BLaER1 treated with 17β-estradiol and CSF1 and Interleukin-3, amounts not matched to agents 10 nM and 100 nM (cell line): Measurements from ENCODE around the gene LSAMP.

Experiments used
- H3K27ac ChIP-seq, 11 experiments: shearing (Covaris generic); formaldehyde crosslinking; 2 replicates each; pipeline ENCODE4 v1.8.1; 2022
- H3K27me3 ChIP-seq, 11 experiments: shearing (Covaris generic); formaldehyde crosslinking; 2 replicates each; pipeline ENCODE4 v1.8.1; 2022
- H3K36me3 ChIP-seq, 11 experiments: shearing (Covaris generic); formaldehyde crosslinking; 2 replicates each; pipeline ENCODE4 v1.8.1; 2022
- H3K4me1 ChIP-seq, 10 experiments: shearing (Covaris generic); formaldehyde crosslinking; 2 replicates each; pipeline ENCODE4 v1.8.1; 2022
- H3K4me2 ChIP-seq, 11 experiments: shearing (Covaris generic); formaldehyde crosslinking; 2 replicates each; pipeline ENCODE4 v1.8.1; 2022
- H3K4me3 ChIP-seq, 10 experiments: shearing (Covaris generic); formaldehyde crosslinking; 2 replicates each; pipeline ENCODE4 v1.8.1; 2022
- H3K9ac ChIP-seq, 11 experiments: shearing (Covaris generic); formaldehyde crosslinking; 2 replicates each; pipeline ENCODE4 v1.8.1; 2022
- H3K9me3 ChIP-seq, 11 experiments: shearing (Covaris generic); formaldehyde crosslinking; replicated peaks in 1 of 11; 2 replicates each; pipeline ENCODE4 v1.8.1; 2022
- H4K20me1 ChIP-seq, 11 experiments: shearing (Covaris generic); formaldehyde crosslinking; 2 replicates each; pipeline ENCODE4 v1.8.1; 2022
- Cebpa-rat ChIP-seq, 11 experiments: shearing (Covaris generic); IDR thresholded peaks; 2 replicates each; pipeline ENCODE4 v1.8.1; 2022

Gene LSAMP

GRCh38 chr3:116048991-116049390 lies 396.3 kb downstream of the LSAMP start:
- no peak for TF ChIP-seq Cebpa-rat (IDR thresholded peaks at IDR 0.05)
- H3K36me3 ChIP-seq: no peaks in the 10 kb centered on the region
- no peaks in the 10 kb centered on the region for H3K9me3 ChIP-seq
- H3K27me3 ChIP-seq: no peaks in the 10 kb centered on the region
- H4K20me1 ChIP-seq: no peaks in the 10 kb centered on the region
- no peaks in the 10 kb centered on the region for H3K4me1 ChIP-seq
- no peak overlapping the region for H3K4me3 ChIP-seq
- H3K9ac ChIP-seq: no peak overlapping the region
- H3K27ac ChIP-seq: no peak overlapping the region
- H3K4me2 ChIP-seq: no peak overlapping the region

GRCh38 chr3:116046350-116046749 lies 398.9 kb downstream of the LSAMP start:
- Histone ChIP-seq H3K4me3 (no peak overlapping the region), H3K27me3 (no peaks in the 10 kb centered on the region), H3K4me1 (no peaks in the 10 kb centered on the region), H3K9me3 (no peaks in the 10 kb centered on the region), H3K9ac (no peak overlapping the region), H3K27ac (no peak overlapping the region), H3K4me2 (no peak overlapping the region), H4K20me1 (no peaks in the 10 kb centered on the region), H3K36me3 (no peaks in the 10 kb centered on the region)
- no peak for TF ChIP-seq Cebpa-rat (IDR thresholded peaks at IDR 0.05)

GRCh38 chr3:116045314-116045713 lies 400.0 kb downstream of the LSAMP start:
- H3K4me2 ChIP-seq: no peak overlapping the region
- H3K4me3 ChIP-seq: no peak overlapping the region
- no peaks in the 10 kb centered on the region for H4K20me1 ChIP-seq
- H3K27ac ChIP-seq: no peak overlapping the region
- no peaks in the 10 kb centered on the region for H3K4me1 ChIP-seq
- H3K9me3 ChIP-seq: no peaks in the 10 kb centered on the region
- no peaks in the 10 kb centered on the region for H3K36me3 ChIP-seq
- H3K27me3 ChIP-seq: no peaks in the 10 kb centered on the region
- no peak overlapping the region for H3K9ac ChIP-seq
- no peak for TF ChIP-seq Cebpa-rat (IDR thresholded peaks at IDR 0.05)

GRCh38 chr3:116040152-116040551 lies 405.1 kb downstream of the LSAMP start:
- no peaks in the 10 kb centered on the region for H4K20me1 ChIP-seq
- no peak overlapping the region for H3K4me3 ChIP-seq
- H3K27ac ChIP-seq: no peak overlapping the region
- H3K4me1 ChIP-seq: peaks cover 0 to 17% (median 0%) of the 10 kb centered on the region in 10 experiments; a peak in 4 of 20 replicates
- H3K9me3 ChIP-seq: no peaks in the 10 kb centered on the region
- no peak overlapping the region for H3K9ac ChIP-seq
- H3K36me3 ChIP-seq: no peaks in the 10 kb centered on the region
- H3K27me3 ChIP-seq: no peaks in the 10 kb centered on the region
- no peak overlapping the region for H3K4me2 ChIP-seq
- TF ChIP-seq Cebpa-rat (IDR thresholded peaks at IDR 0.05): no peak

GRCh38 chr3:116039651-116039985 lies 405.7 kb downstream of the LSAMP start:
- Histone ChIP-seq H3K36me3 (no peaks in the 10 kb centered on the region), H3K9me3 (no peaks in the 10 kb centered on the region), H4K20me1 (no peaks in the 10 kb centered on the region), H3K4me2 (0 out of 22 replicates have a peak overlapping the region, but pooled peaks of 1 of the 11 experiments have one; percentile 50), H3K4me1 (peaks cover 0 to 17% (median 0%) of the 10 kb centered on the region in 10 experiments; a peak in 4 of 20 replicates), H3K4me3 (no peak overlapping the region), H3K27me3 (no peaks in the 10 kb centered on the region), H3K9ac (no peak overlapping the region), H3K27ac (peak overlapping the region in 2 of 11 experiments; percentile 40 to 44; a peak in 2 of 22 replicates)
- TF ChIP-seq Cebpa-rat (IDR thresholded peaks at IDR 0.05): no peak

- peak overlapping the region in 2 of 11 experiments; percentile 46 to 50; a peak in 2 of 22 replicates for H3K4me2 ChIP-seq
- TF ChIP-seq Cebpa-rat (IDR thresholded peaks at IDR 0.05): no peak
- H3K27ac ChIP-seq: peak overlapping the region in 2 of 11 experiments; percentile 40 to 44; a peak in 4 of 22 replicates
- no peak overlapping the region for H3K9ac ChIP-seq
- no peak overlapping the region for H3K4me3 ChIP-seq
- H3K9me3 ChIP-seq: no peaks in the 10 kb centered on the region
- H3K36me3 ChIP-seq: no peaks in the 10 kb centered on the region
- H3K4me1 ChIP-seq: peaks cover 0 to 17% (median 0%) of the 10 kb centered on the region in 10 experiments; a peak in 4 of 20 replicates
- no peaks in the 10 kb centered on the region for H3K27me3 ChIP-seq
- H4K20me1 ChIP-seq: no peaks in the 10 kb centered on the region
These were observed 406.2 kb downstream of the LSAMP start for GRCh38 chr3:116038968-116039650.

GRCh38 chr3:116037954-116038911 lies 407.1 kb downstream of the LSAMP start:
- Histone ChIP-seq H4K20me1 (no peaks in the 10 kb centered on the region), H3K27ac (peak overlapping the region in 2 of 11 experiments; percentile 40 to 44; a peak in 4 of 22 replicates), H3K4me3 (no peak overlapping the region), H3K27me3 (no peaks in the 10 kb centered on the region), H3K36me3 (no peaks in the 10 kb centered on the region), H3K9ac (no peak overlapping the region), H3K4me1 (peaks cover 0 to 17% (median 0%) of the 10 kb centered on the region in 10 experiments; a peak in 4 of 20 replicates), H3K9me3 (no peaks in the 10 kb centered on the region), H3K4me2 (peak overlapping the region in 3 of 11 experiments; percentile 11 to 50 (median 46); a peak in 4 of 22 replicates)
- no peak for TF ChIP-seq Cebpa-rat (IDR thresholded peaks at IDR 0.05)

GRCh38 chr3:116035429-116035828 lies 409.9 kb downstream of the LSAMP start:
- no peaks in the 10 kb centered on the region for H3K9me3 ChIP-seq
- H3K27me3 ChIP-seq: no peaks in the 10 kb centered on the region
- H3K27ac ChIP-seq: no peak overlapping the region
- H3K4me1 ChIP-seq: peaks cover 0 to 17% (median 0%) of the 10 kb centered on the region in 10 experiments; a peak in 4 of 20 replicates
- no peaks in the 10 kb centered on the region for H3K36me3 ChIP-seq
- H3K4me3 ChIP-seq: no peak overlapping the region
- TF ChIP-seq Cebpa-rat (IDR thresholded peaks at IDR 0.05): no peak
- H4K20me1 ChIP-seq: no peaks in the 10 kb centered on the region
- no peak overlapping the region for H3K4me2 ChIP-seq
- no peak overlapping the region for H3K9ac ChIP-seq

GRCh38 chr3:116034794-116035193 lies 410.5 kb downstream of the LSAMP start:
- H3K27ac ChIP-seq: no peak overlapping the region
- no peak for TF ChIP-seq Cebpa-rat (IDR thresholded peaks at IDR 0.05)

More at GRCh38 chr3:116034794-116035193, 410.5 kb downstream of the LSAMP start:
- no peak overlapping the region for H3K4me2 ChIP-seq
- no peak overlapping the region for H3K4me3 ChIP-seq
- no peaks in the 10 kb centered on the region for H3K27me3 ChIP-seq
- no peaks in the 10 kb centered on the region for H3K9me3 ChIP-seq
- H3K36me3 ChIP-seq: no peaks in the 10 kb centered on the region
- no peaks in the 10 kb centered on the region for H4K20me1 ChIP-seq
- H3K4me1 ChIP-seq: peaks cover 0 to 17% (median 0%) of the 10 kb centered on the region in 10 experiments; a peak in 4 of 20 replicates
- H3K9ac ChIP-seq: no peak overlapping the region
